SK-N-SH treated with all-trans-retinoic acid at 6 μM for 48 hours (cell line): ENCODE results near the gene SMIM29.
"Not testable (repeated sequence)": the region's sequence is repeated elsewhere in the genome, so short reads cannot be mapped to it uniquely, and the experiment has no call there.

Experiments used
- ATAC-seq: fragments of 200-7000 bp; cut with Tn5 transposase; 3 replicates; pipeline ENCODE4 v1.9.1; 2020; ENCODE audit warnings: mild to moderate bottlenecking, moderate library complexity
- ARNTL ChIP-seq: fragments of 450-650 bp; formaldehyde crosslinking; IDR thresholded peaks from 2 replicates; pipeline ENCODE4 v1.5.0; 2020; ENCODE audit warnings: low read depth, mild to moderate bottlenecking, moderate library complexity, borderline replicate concordance
- BACH2 ChIP-seq: fragments of 250-450 bp; sonication (Bioruptor Pico); IDR thresholded peaks from 2 replicates; pipeline ENCODE4 v1.9.0; 2021; ENCODE audit warnings: mild to moderate bottlenecking, borderline replicate concordance
- CREB5 ChIP-seq: fragments of 250-450 bp; sonication (Bioruptor Pico); IDR thresholded peaks from 2 replicates; pipeline ENCODE4 v1.5.1; 2020; ENCODE audit warnings: low read depth, mild to moderate bottlenecking, moderate library complexity
- CSDC2 ChIP-seq: fragments of 250-450 bp; sonication (Bioruptor Pico); IDR thresholded peaks from 2 replicates; pipeline ENCODE4 v1.5.0; 2020; ENCODE audit warnings: mild to moderate bottlenecking, moderate library complexity
- CSRNP3 ChIP-seq: fragments of 250-450 bp; sonication (Bioruptor Pico); IDR thresholded peaks from 2 replicates; pipeline ENCODE4 v1.5.1; 2021; ENCODE audit warnings: mild to moderate bottlenecking, moderate library complexity
- ESRRG ChIP-seq: fragments of 250-450 bp; sonication (Bioruptor Pico); IDR thresholded peaks from 2 replicates; pipeline ENCODE4 v1.6.1; 2021; ENCODE audit warnings: mild to moderate bottlenecking
- GLIS3 ChIP-seq: fragments of 250-450 bp; sonication (Bioruptor Pico); IDR thresholded peaks from 2 replicates; pipeline ENCODE4 v1.5.0; 2020; ENCODE audit warnings: mild to moderate bottlenecking, moderate library complexity
- ISL1 ChIP-seq: fragments of 250-450 bp; sonication (Bioruptor Pico); IDR thresholded peaks from 2 replicates; pipeline ENCODE4 v2.1.2; 2022; ENCODE audit warnings: mild to moderate bottlenecking, moderate library complexity
- OSR1 ChIP-seq: fragments of 250-450 bp; sonication (Bioruptor Pico); IDR thresholded peaks from 2 replicates; pipeline ENCODE4 v1.8.0; 2022; ENCODE audit warnings: moderate library complexity, mild to moderate bottlenecking, inconsistent platforms
- PATZ1 ChIP-seq: fragments of 250-450 bp; sonication (Bioruptor Pico); IDR thresholded peaks from 2 replicates; pipeline ENCODE4 v1.8.0; 2020; ENCODE audit warnings: mild to moderate bottlenecking, moderate library complexity, borderline replicate concordance
- POU6F1 ChIP-seq: fragments of 250-450 bp; sonication (Bioruptor Pico); IDR thresholded peaks from 2 replicates; pipeline ENCODE4 v1.8.0; 2021; ENCODE audit warnings: low read depth, mild to moderate bottlenecking, moderate library complexity, borderline replicate concordance
- PPARA ChIP-seq: fragments of 250-450 bp; sonication (Bioruptor Pico); IDR thresholded peaks from 2 replicates; pipeline ENCODE4 v1.5.0; 2020; ENCODE audit warnings: mild to moderate bottlenecking, borderline replicate concordance
- RARB ChIP-seq: fragments of 250-450 bp; sonication (Bioruptor Pico); IDR thresholded peaks from 2 replicates; pipeline ENCODE4 v1.8.0; 2021; ENCODE audit warnings: mild to moderate bottlenecking, moderate library complexity
- SNAI2 ChIP-seq: fragments of 250-450 bp; sonication (Bioruptor Pico); IDR thresholded peaks from 2 replicates; pipeline ENCODE4 v1.5.0; 2020; ENCODE audit warnings: mild to moderate bottlenecking, moderate library complexity
- TCF4 ChIP-seq: fragments of 250-450 bp; sonication (Bioruptor Pico); IDR thresholded peaks from 2 replicates; pipeline ENCODE4 v1.8.0; 2021; ENCODE audit warnings: mild to moderate bottlenecking, moderate library complexity, borderline replicate concordance
- TOX ChIP-seq: fragments of 250-450 bp; sonication (Bioruptor Pico); IDR thresholded peaks from 2 replicates; pipeline ENCODE4 v1.8.0; 2021; ENCODE audit warnings: mild to moderate bottlenecking, moderate library complexity, borderline replicate concordance
- TSHZ2 ChIP-seq: fragments of 250-450 bp; sonication (Bioruptor Pico); IDR thresholded peaks from 2 replicates; pipeline ENCODE4 v1.5.0; 2020; ENCODE audit warnings: mild to moderate bottlenecking, moderate library complexity
- ZC3H10 ChIP-seq: fragments of 250-450 bp; sonication (Bioruptor Pico); IDR thresholded peaks from 2 replicates; pipeline ENCODE4 v1.5.1; 2021; ENCODE audit warnings: mild to moderate bottlenecking, moderate library complexity
- ZFP3 ChIP-seq: fragments of 250-450 bp; sonication (Bioruptor Pico); IDR thresholded peaks from 2 replicates; pipeline ENCODE4 v1.5.0; 2020; ENCODE audit warnings: mild to moderate bottlenecking, moderate library complexity
- ZFP30 ChIP-seq: fragments of 450-650 bp; formaldehyde crosslinking; IDR thresholded peaks from 2 replicates; pipeline ENCODE4 v1.5.0; 2022; ENCODE audit warnings: mild to moderate bottlenecking, moderate library complexity
- ZNF565 ChIP-seq: fragments of 450-650 bp; formaldehyde crosslinking; conservative IDR thresholded peaks from 2 replicates; pipeline ENCODE4 v1.5.0; 2020; ENCODE audit warnings: low read depth, mild to moderate bottlenecking, moderate library complexity
- ZNF70 ChIP-seq: fragments of 450-650 bp; formaldehyde crosslinking; IDR thresholded peaks from 2 replicates; pipeline ENCODE4 v1.5.0; 2020; ENCODE audit warnings: mild to moderate bottlenecking, moderate library complexity
- ZNF8 ChIP-seq: fragments of 450-650 bp; formaldehyde crosslinking; IDR thresholded peaks from 2 replicates; pipeline ENCODE4 v1.5.0; 2020; ENCODE audit warnings: mild to moderate bottlenecking, moderate library complexity

The SMIM29 gene

GRCh38 chr6:34272013-34272926 lies 23.5 kb upstream of the SMIM29 start (continued):
- TF ChIP-seq POU6F1 (CRISPR knock-in tag) (no peak), TCF4 (CRISPR knock-in tag) (no peak), ZNF70 (CRISPR knock-in tag) (no peak), ZFP30 (no peak), PPARA (CRISPR knock-in tag) (no peak)

- not testable (repeated sequence) for ATAC-seq
Observed at GRCh38 chr6:34269658-34270341, 21.0 kb upstream of the SMIM29 start.

- ATAC-seq, result not testable (repeated sequence)
Observed at GRCh38 chr6:34269132-34269531, 20.3 kb upstream of the SMIM29 start.

- no peak for ATAC-seq
- TF ChIP-seq SNAI2 (no peak), TOX (CRISPR knock-in tag) (no peak), OSR1 (no peak), CSRNP3 (no peak), ZFP30 (no peak), ZC3H10 (CRISPR knock-in tag) (no peak), ESRRG (CRISPR knock-in tag) (no peak), BACH2 (CRISPR knock-in tag) (no peak), TCF4 (CRISPR knock-in tag) (no peak), CSDC2 (CRISPR knock-in tag) (no peak), RARB (no peak), ARNTL (CRISPR knock-in tag) (no peak)
Observed at GRCh38 chr6:34267746-34268145, 18.9 kb upstream of the SMIM29 start.

GRCh38 chr6:34263484-34263883 lies 14.7 kb upstream of the SMIM29 start:
- ATAC-seq, result not testable (repeated sequence)

- TF ChIP-seq ZFP3 (CRISPR knock-in tag), result no peak
- no peak for TF ChIP-seq ISL1 (CRISPR knock-in tag)
- TF ChIP-seq ZNF70 (CRISPR knock-in tag), result no peak
- TF ChIP-seq TOX (CRISPR knock-in tag), result no peak
- TF ChIP-seq ZC3H10 (CRISPR knock-in tag), result no peak
- no peak for TF ChIP-seq SNAI2
- no peak for TF ChIP-seq OSR1
- no peak for TF ChIP-seq ZNF565 (CRISPR knock-in tag)
- TF ChIP-seq ZNF8, result no peak
- TF ChIP-seq TSHZ2 (CRISPR knock-in tag), result no peak
- no peak for TF ChIP-seq GLIS3 (CRISPR knock-in tag)
- no peak for TF ChIP-seq ARNTL (CRISPR knock-in tag)
- no peak for TF ChIP-seq PATZ1 (CRISPR knock-in tag)
- TF ChIP-seq CREB5, result no peak
- no peak for ATAC-seq
Observed at GRCh38 chr6:34260576-34261267, 11.9 kb upstream of the SMIM29 start.
